Adipocyte (in vitro differentiated cells): ENCODE data around the gene ARHGAP29.

Experiments
- DNase-seq: peaks from one replicate; pipeline ENCODE4 v3.0.0-alpha.2; 2015; ENCODE audit warnings: low read depth
- H3K27me3 ChIP-seq: replicated peaks from 2 replicates; pipeline ENCODE4 v1.7.0; 2013; ENCODE audit warnings: mild to moderate bottlenecking, low read length, moderate library complexity; ENCODE audit not compliant: control insufficient read depth, insufficient read depth
- H3K36me3 ChIP-seq: 2 replicates; pipeline ENCODE4 v1.7.0; 2013; ENCODE audit warnings: low read length, mild to moderate bottlenecking, moderate library complexity; ENCODE audit not compliant: control insufficient read depth, insufficient read depth, severe bottlenecking
- H3K4me1 ChIP-seq: 2 replicates; pipeline ENCODE4 v1.7.0; 2013; ENCODE audit warnings: mild to moderate bottlenecking, low read length, moderate library complexity; ENCODE audit not compliant: control insufficient read depth, insufficient read depth
- H3K4me3 ChIP-seq: 2 replicates; pipeline ENCODE4 v1.7.0; 2013; ENCODE audit warnings: mild to moderate bottlenecking, low read length, moderate library complexity
- H3K9ac ChIP-seq: 2 replicates; pipeline ENCODE4 v1.7.0; 2013; ENCODE audit warnings: mild to moderate bottlenecking, low read length, moderate library complexity
- H3K9me3 ChIP-seq: 2 replicates; pipeline ENCODE4 v1.7.0; 2013; ENCODE audit warnings: mild to moderate bottlenecking, low read length, moderate library complexity; ENCODE audit not compliant: control insufficient read depth

ARHGAP29 gene

DNA sequence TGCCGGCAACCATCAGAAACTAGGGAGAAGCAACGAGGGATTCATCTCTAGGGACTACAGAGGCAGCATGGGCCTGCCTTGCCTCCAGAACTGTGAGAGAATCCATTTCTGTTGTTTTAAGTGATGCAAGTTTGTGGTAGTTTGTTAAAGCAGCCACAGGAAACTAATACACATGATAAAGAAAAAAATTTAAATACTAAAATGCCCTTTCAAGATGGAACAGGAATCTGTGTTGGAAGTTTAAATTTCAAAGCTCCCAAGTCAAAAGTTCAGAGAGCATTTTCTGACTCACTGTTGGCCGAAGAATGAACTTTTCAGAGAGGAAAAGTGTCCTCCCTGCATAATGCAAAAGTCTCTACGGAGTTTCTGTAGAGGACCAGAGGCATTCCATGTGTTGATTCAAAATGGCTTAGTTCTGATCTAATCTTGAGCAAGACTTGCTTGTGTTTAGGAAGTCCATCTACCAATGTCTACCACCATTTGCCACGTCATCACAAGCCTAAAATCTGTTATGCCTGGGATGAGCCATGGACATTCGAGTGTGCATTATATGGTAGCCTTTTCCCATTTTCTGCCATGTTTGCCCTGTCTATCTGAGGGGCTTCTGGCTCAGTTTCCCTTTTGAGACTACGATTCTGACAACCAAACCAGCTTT, 22.4 kb upstream of the ARHGAP29 start:
- Histone ChIP-seq H3K4me1 (peaks cover 40% of the 10 kb centered on the region), H3K9ac (peak overlapping the region; percentile 39), H3K9me3 (no peaks in the 10 kb centered on the region), H3K4me3 (peak overlapping the region; percentile 41), H3K36me3 (no peaks in the 10 kb centered on the region), H3K27me3 (no peaks in the 10 kb centered on the region)
- DNase-seq = peak; percentile 36

DNA sequence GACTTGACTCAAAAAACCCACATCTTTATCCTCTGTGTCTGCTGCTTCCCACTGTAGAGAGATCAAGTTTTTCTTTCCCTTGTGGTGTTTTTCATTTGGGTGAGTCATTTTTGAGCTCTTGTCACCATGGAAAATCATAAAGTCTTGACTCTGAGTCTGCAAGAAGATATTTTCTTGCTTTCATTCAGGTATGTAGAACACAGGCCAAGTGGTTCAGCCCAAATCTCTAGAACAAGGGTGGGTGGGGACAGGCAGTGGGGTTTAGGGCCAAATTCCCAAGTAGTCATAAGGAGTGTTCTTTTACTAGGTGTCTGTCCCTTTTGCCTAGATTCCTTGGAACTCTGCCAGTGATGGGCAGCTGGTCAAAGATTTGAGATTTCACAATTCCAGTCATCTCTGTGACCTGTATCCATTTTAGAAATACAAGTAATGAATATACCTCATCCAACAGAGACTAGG, 21.5 kb upstream of the ARHGAP29 start:
- Histone ChIP-seq H3K9me3 (no peaks in the 10 kb centered on the region), H3K36me3 (no peaks in the 10 kb centered on the region), H3K27me3 (no peaks in the 10 kb centered on the region), H3K9ac (peak overlapping the region; percentile 81), H3K4me3 (peak overlapping the region; percentile 45), H3K4me1 (peaks cover 45% of the 10 kb centered on the region)
- DNase-seq = peak; percentile 89

DNA sequence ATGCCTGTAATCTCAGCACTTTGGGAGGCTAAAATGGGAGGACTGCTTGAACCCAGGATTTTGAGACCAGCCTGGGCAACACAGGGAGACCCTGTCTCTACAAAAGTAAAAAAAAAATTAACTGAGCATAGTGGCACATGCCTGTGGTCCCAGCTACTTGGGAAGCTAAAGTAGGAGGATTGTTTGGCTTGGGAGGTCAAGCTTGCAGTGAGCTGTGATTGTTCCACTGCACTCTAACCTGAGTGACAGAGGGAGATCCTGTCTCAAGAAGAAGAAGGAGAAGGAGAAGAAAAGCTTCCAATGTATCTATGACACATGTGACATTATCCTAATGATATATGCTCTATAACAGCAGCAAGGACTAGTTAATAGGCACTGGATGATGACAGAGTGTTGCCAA, 20.1 kb upstream of the ARHGAP29 start:
- Histone ChIP-seq H3K36me3 (no peaks in the 10 kb centered on the region), H3K9ac (no peak overlapping the region), H3K4me1 (peaks cover 45% of the 10 kb centered on the region), H3K9me3 (no peaks in the 10 kb centered on the region), H3K27me3 (no peaks in the 10 kb centered on the region), H3K4me3 (no peak overlapping the region)
- DNase-seq = no peak

DNA sequence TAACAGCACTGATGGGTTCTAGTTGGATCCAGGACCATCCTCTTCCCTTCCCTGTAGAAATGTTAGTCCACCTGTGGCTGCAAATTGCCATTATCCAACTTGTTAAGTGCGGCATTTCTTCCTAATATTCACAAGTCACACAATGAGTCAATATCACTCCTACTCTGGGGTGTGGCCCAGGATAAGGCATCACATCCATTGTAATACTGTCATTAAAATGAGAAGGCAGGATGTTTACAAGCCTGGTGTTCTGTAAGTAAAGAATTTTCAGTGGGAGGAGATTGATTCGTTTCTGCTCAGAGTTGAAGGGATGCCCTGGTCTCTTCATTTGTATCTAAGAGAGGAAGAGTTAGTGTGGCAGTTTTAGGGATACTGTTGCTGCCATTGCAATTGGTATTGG, 18.1 kb upstream of the ARHGAP29 start:
- Histone ChIP-seq H3K27me3 (no peaks in the 10 kb centered on the region), H3K9ac (no peak overlapping the region), H3K4me3 (no peak overlapping the region), H3K36me3 (no peaks in the 10 kb centered on the region), H3K9me3 (no peaks in the 10 kb centered on the region), H3K4me1 (peaks cover 43% of the 10 kb centered on the region)
- DNase-seq = no peak

DNA sequence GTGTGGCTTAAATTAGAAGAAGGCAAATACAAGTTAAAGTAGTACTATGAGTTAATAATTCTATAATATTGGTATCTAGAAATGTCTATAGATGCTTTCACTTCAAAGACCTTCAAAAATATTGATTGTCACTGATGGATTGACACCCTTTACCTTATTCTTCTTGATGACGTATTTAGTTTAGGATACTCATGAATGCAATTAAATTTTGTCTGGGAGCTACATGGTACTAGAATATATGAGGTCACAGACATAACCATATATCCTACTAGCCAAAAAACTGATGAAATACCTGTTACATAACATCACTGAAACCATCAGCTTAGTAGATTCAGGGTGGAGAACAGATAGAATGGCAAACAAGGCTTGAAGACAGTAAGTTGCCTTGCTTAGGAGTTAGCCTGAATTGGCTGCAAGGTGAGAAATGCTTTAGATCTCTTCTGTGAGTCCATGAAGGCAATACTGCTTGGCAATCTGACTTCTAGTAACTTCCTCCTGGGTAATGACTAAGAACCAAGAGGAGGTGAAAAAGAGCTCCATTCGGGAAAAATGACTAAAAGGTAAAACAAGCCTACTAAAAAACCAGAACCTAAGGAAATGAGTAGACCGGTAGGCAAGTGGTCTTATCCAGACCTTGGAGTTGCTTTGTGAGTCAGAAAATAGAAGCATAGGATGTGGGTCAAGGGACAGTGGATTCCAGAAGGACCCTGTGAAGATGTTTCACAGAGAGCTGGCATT, 16.9 kb upstream of the ARHGAP29 start:
- Histone ChIP-seq H3K4me1 (peaks cover 31% of the 10 kb centered on the region), H3K4me3 (no peak overlapping the region), H3K9ac (no peak overlapping the region), H3K9me3 (no peaks in the 10 kb centered on the region), H3K36me3 (no peaks in the 10 kb centered on the region), H3K27me3 (no peaks in the 10 kb centered on the region)
- DNase-seq = no peak

DNA sequence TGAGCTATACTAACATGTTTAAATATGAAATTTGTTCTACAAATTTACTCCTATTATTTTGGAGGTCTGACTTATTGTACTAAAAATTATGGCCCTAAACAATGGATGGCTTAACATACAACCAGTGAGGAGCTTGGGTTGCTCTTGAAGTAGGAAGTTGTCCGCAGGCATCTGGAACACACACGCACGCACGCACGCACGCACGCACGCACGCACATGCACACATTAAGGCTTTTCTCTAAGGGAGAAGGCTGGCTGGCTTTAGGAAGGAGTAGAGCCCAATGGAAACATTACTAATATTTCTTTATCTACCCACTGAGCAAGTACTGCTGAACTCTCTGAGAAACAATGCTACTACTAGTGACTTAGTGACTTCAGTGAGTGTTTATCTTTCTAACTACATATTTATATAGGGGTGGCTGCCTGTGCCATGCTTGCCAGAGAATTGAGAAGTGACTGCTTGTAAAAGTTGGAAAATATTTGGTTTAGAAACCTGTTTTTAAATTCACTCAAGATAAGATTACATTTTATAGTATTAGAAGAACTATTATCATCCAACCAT, 16.2 kb upstream of the ARHGAP29 start:
- Histone ChIP-seq H3K27me3 (no peaks in the 10 kb centered on the region), H3K9ac (no peak overlapping the region), H3K4me1 (peaks cover 27% of the 10 kb centered on the region), H3K36me3 (no peaks in the 10 kb centered on the region), H3K4me3 (no peak overlapping the region), H3K9me3 (no peaks in the 10 kb centered on the region)
- no peak for DNase-seq

DNA sequence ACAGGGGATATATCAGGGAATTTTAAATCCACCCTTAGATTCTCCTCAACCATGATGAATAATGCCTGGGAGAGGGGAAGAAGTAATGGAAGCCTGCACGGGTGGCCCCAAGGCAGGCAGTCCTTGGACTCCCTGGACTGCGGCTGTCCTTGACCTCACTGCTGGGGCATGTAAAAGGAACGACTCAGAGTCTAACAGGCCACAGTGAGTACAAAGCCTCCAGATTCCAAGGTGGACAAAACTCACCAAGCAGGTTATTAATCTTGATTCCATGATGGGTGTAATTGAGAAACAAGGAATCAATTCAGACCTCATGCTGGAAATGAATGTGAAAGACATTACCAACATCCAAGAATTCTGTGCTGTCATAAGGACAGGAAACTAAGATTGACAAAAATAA, 13.0 kb upstream of the ARHGAP29 start:
- Histone ChIP-seq H3K4me3 (no peak overlapping the region), H3K9ac (no peak overlapping the region), H3K36me3 (no peaks in the 10 kb centered on the region), H3K27me3 (no peaks in the 10 kb centered on the region), H3K9me3 (no peaks in the 10 kb centered on the region), H3K4me1 (peaks cover 18% of the 10 kb centered on the region)
- DNase-seq = no peak

DNA sequence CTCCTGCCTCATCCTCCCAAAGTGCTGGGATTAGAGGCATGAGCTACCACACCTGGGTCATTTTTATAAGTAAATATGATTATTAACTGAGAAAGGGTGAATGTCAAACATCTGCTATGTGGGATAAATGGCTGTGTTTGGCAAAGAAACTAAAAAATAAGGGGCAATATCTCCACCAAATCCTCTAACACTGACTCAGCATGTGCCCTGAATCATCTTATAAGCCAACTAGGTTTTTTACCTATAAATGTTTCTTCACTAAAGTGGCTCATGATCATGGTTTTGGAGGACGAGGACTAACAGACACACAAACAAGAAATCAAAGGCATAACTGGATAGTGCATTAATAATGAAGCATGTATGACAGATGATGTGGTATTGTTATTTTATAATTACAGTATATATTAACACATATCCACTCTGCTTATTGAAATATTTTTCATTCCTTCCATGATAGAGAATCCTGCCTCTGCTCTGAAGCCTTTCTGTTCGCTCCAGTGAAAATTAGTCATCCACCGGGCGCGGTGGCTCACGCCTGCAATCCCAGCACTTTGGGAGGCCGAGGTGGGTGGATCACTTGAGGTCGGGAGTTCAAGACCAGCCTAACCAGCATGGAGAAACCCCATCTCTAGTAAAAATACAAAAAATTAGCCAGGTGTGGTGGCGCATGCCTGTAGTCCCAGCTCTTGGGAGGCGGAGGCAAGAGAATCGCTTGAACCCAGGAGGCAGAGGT, 11.7 kb upstream of the ARHGAP29 start:
- no peaks in the 10 kb centered on the region for H3K36me3 ChIP-seq
- H3K4me3 ChIP-seq = no peak overlapping the region
- H3K9me3 ChIP-seq = no peaks in the 10 kb centered on the region
- no peak for DNase-seq
- H3K27me3 ChIP-seq = no peaks in the 10 kb centered on the region
- peaks cover 20% of the 10 kb centered on the region for H3K4me1 ChIP-seq
- H3K9ac ChIP-seq = no peak overlapping the region

DNA sequence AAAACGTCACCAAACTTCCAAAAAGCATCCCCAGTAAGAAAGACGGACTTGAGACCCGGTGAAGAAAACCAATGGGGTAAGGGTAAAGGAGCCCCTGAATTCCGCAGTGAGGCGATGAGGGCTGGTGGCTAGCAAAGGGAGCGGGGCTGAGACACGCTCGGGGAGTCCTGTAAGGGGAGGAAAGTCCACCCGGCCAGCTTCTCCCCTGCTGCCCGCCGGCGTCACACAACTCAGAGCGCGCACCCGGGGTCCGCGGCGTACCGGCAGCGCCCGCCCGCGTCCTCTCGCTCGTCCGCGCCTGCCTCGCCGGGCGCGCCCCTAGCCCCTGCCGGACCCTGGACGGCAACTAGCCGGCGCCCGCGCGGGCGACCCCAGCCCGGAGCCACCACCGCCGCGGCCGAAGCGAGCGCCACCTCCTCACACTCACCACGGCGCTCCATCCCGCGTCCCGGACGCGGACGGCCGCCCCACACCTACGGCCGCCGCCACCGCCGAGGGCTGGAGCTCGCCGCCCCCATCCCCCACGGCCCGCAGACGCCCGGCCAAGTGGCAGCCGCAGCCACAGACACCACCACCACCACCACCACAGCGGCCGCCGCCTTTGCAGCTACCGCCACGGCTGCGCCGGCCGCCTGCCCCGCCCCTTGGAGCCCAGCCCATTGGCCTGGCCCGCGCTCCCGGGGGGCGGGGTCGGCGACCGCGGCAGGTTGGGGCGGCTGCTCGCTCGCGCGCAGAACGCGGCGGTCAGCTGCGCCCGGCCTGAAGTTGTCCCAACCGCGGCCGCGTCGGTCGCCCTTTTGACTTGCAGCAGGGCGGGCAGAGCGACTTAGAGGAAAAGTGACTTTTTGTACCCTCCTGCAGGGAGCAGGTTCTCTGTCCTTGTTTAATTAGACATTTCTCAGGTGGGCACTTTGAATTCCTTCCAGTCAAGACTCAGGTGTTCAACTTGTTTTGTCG, 10.0 kb upstream of the ARHGAP29 start:
- DNase-seq = peak; percentile 86
- no peaks in the 10 kb centered on the region for H3K27me3 ChIP-seq
- H3K4me1 ChIP-seq = peaks cover 20% of the 10 kb centered on the region
- H3K4me3 ChIP-seq = peak overlapping the region; percentile 90
- H3K36me3 ChIP-seq = no peaks in the 10 kb centered on the region
- peaks cover 6% of the 10 kb centered on the region for H3K9me3 ChIP-seq
- H3K9ac ChIP-seq = peak overlapping the region; percentile 90

DNA sequence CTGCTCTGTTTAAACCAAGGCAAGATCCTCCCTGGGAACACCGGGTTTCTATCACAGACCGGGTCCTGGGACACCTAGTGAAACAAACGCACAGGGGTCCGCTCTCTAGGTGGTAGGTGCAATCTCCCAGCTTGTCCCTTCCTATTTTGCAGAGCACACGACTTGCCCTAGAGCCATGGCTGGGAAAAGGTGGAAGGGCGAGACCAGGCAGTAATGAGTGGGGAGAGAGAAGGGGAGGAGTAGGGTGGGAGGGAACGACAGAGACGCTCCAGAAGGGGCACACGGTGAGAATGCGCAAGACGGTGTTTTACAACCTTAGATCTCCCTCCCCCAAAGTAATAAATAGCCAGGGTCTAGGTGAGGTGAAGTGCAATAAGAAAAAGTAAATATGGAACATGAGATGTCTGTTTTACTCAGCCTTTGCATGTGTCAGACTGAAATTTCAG, 9.3 kb upstream of the ARHGAP29 start:
- Histone ChIP-seq H3K4me1 (peaks cover 20% of the 10 kb centered on the region), H3K36me3 (no peaks in the 10 kb centered on the region), H3K27me3 (no peaks in the 10 kb centered on the region), H3K9ac (peak overlapping the region; percentile 90), H3K9me3 (peaks cover 8% of the 10 kb centered on the region), H3K4me3 (peak overlapping the region; percentile 90)
- DNase-seq = peak; percentile 42
